Measurements from ENCODE around the gene MRPL44.

MRPL44 gene

DNA sequence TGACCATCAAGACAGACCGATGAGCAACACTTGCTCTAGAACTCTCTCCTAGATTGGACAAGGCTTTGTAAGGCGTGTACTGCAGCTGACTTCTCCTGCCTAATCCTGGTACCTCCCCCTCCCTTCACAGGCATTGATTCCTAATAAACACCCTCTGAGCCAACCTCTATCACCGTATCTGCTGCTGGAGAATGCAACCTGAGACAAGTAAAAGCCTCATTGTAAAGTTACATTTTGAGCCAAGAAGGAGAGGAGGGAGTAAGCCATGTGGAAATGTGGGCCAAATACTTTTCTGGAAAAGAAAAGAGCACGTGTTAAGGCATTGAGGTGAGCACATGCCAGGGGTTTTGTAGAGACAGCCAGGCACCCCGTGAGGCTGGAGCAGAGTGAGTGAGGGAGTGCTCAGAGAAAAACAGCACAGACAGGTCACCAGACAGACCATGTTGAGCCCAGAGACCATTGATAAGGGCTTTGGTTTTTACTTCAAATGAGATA, 9.5 kb upstream of the MRPL44 start:
- peak; percentile 31 for DNase-seq (ENCODE audit: low spot score)
- WGBS, 2 donors (ENCODE audit: extremely low coverage in 2 of 2, insufficient read length in 2 of 2, insufficient replicate concordance in 1 of 2): no CpG with 5 or more reads among the region's 5 CpGs
- H2AK5ac ChIP-seq (ENCODE audit: low read depth, low read length): no peak overlapping the region

DNA sequence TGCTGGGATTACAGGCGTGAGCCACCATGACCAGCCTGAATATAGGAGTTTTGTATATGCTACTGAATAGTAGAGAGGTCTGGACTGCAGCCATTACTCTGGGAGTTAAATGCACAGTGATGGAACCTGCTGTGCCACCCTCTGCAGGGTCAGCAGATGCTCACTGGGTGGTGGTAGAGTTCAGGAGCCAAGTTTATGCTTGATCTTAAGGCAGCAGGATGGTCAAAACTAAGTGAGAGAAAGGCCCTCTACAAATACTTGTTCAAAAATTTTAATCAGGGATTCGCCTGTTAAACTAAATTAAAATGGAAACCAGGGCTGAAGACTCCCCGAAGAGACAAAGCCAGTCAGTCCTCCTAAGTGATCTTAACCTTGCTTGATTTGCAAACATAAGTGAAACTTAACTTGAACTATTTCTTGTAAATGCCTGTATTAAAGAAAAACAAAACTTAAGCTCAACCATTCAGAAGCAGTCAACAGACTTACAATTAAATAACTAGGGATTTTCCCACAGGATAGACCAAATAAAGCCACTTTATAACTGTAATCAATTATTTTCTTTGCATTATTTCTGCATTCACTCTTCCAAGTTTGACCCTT, 7.9 kb upstream of the MRPL44 start:
- H3K27ac ChIP-seq (replicated peaks; ENCODE audit: low read length): no peak overlapping the region
- no peak overlapping the region for H3K9ac ChIP-seq (ENCODE audit: low read depth, low read length, poor library complexity)
- H3K4me1 ChIP-seq (ENCODE audit: control insufficient read depth in 2 of 2, insufficient read depth in 1 of 2, low read depth in 1 of 2, low read length in 2 of 2): peaks cover 9 to 16% of the 10 kb centered on the region in 2 donors
- H3K27me3 ChIP-seq (ENCODE audit: control insufficient read depth in 3 of 3, insufficient read depth in 3 of 3, low read depth in 1 of 3, low read length in 3 of 3): no peaks in the 10 kb centered on the region
- H3K9me3 ChIP-seq (replicated peaks in 1 of 2; ENCODE audit: control insufficient read depth in 2 of 2, insufficient read depth in 1 of 2, low read depth in 1 of 2, low read length in 2 of 2): no peaks in the 10 kb centered on the region
- H3K4me2 ChIP-seq (ENCODE audit: insufficient read depth, low read length, poor library complexity, severe bottlenecking): no peak overlapping the region
- no peak overlapping the region for H2BK15ac ChIP-seq (ENCODE audit: low read length)
- no peak overlapping the region for H2AFZ ChIP-seq (ENCODE audit: low read length)
- H4K8ac ChIP-seq (ENCODE audit: low read depth, low read length): no peak overlapping the region
- H4K91ac ChIP-seq (ENCODE audit: low read depth, low read length, poor library complexity): no peak overlapping the region
- peak overlapping the region; percentile 53 for H2BK12ac ChIP-seq (ENCODE audit: low read length)
- WGBS, 2 donors (ENCODE audit: extremely low coverage in 2 of 2, insufficient read length in 2 of 2, insufficient replicate concordance in 1 of 2): no CpG with 5 or more reads among the region's 3 CpGs
- no peak overlapping the region for H3K18ac ChIP-seq (ENCODE audit: low read length)
- H3K79me1 ChIP-seq (ENCODE audit: low read depth, low read length): peaks cover 7% of the 10 kb centered on the region
- H2AK5ac ChIP-seq (ENCODE audit: low read depth, low read length): no peak overlapping the region
- no peak for DNase-seq (ENCODE audit: low spot score)
- no peak overlapping the region for H3K4me3 ChIP-seq (ENCODE audit: low read length in 2 of 2)
- no peak overlapping the region for H2BK120ac ChIP-seq (ENCODE audit: low read depth, low read length)
- H3K36me3 ChIP-seq (replicated peaks in 1 of 2; ENCODE audit: control insufficient read depth in 2 of 2, insufficient read depth in 2 of 2, low read length in 2 of 2): no peaks in the 10 kb centered on the region
- H3K23ac ChIP-seq (ENCODE audit: low read depth, low read length, poor library complexity): no peak overlapping the region
- H2BK5ac ChIP-seq (ENCODE audit: low read length): no peak overlapping the region
- no peak overlapping the region for H3K14ac ChIP-seq (ENCODE audit: low read length)
- H3K4ac ChIP-seq (ENCODE audit: low read length): no peak overlapping the region

More for the DNA sequence above, 9.5 kb upstream of the MRPL44 start:
- no peak overlapping the region for H3K4ac ChIP-seq (ENCODE audit: low read length)
- no peak overlapping the region for H3K9ac ChIP-seq (ENCODE audit: low read depth, low read length, poor library complexity)
- peaks cover 7% of the 10 kb centered on the region for H3K79me1 ChIP-seq (ENCODE audit: low read depth, low read length)
- H2BK120ac ChIP-seq (ENCODE audit: low read depth, low read length): no peak overlapping the region
- H2AFZ ChIP-seq (ENCODE audit: low read length): peak overlapping the region; percentile 60
- no peak overlapping the region for H3K4me3 ChIP-seq (ENCODE audit: low read length in 2 of 2)
- H4K8ac ChIP-seq (ENCODE audit: low read depth, low read length): no peak overlapping the region
- H3K4me2 ChIP-seq (ENCODE audit: insufficient read depth, low read length, poor library complexity, severe bottlenecking): no peak overlapping the region
- H2BK5ac ChIP-seq (ENCODE audit: low read length): no peak overlapping the region
- peaks cover 16 to 17% of the 10 kb centered on the region in 2 donors for H3K4me1 ChIP-seq (ENCODE audit: control insufficient read depth in 2 of 2, insufficient read depth in 1 of 2, low read depth in 1 of 2, low read length in 2 of 2)
- peak overlapping the region; percentile 55 for H3K27ac ChIP-seq (replicated peaks; ENCODE audit: low read length)
- H2BK15ac ChIP-seq (ENCODE audit: low read length): no peak overlapping the region
- no peak overlapping the region for H4K91ac ChIP-seq (ENCODE audit: low read depth, low read length, poor library complexity)
- H3K14ac ChIP-seq (ENCODE audit: low read length): no peak overlapping the region
- no peak overlapping the region for H3K18ac ChIP-seq (ENCODE audit: low read length)
- no peaks in the 10 kb centered on the region for H3K27me3 ChIP-seq (ENCODE audit: control insufficient read depth in 3 of 3, insufficient read depth in 3 of 3, low read depth in 1 of 3, low read length in 3 of 3)
- no peak overlapping the region for H3K23ac ChIP-seq (ENCODE audit: low read depth, low read length, poor library complexity)
- no peaks in the 10 kb centered on the region for H3K9me3 ChIP-seq (replicated peaks in 1 of 2; ENCODE audit: control insufficient read depth in 2 of 2, insufficient read depth in 1 of 2, low read depth in 1 of 2, low read length in 2 of 2)
- no peak overlapping the region for H2BK12ac ChIP-seq (ENCODE audit: low read length)
- H3K36me3 ChIP-seq (replicated peaks in 1 of 2; ENCODE audit: control insufficient read depth in 2 of 2, insufficient read depth in 2 of 2, low read length in 2 of 2): no peaks in the 10 kb centered on the region

DNA sequence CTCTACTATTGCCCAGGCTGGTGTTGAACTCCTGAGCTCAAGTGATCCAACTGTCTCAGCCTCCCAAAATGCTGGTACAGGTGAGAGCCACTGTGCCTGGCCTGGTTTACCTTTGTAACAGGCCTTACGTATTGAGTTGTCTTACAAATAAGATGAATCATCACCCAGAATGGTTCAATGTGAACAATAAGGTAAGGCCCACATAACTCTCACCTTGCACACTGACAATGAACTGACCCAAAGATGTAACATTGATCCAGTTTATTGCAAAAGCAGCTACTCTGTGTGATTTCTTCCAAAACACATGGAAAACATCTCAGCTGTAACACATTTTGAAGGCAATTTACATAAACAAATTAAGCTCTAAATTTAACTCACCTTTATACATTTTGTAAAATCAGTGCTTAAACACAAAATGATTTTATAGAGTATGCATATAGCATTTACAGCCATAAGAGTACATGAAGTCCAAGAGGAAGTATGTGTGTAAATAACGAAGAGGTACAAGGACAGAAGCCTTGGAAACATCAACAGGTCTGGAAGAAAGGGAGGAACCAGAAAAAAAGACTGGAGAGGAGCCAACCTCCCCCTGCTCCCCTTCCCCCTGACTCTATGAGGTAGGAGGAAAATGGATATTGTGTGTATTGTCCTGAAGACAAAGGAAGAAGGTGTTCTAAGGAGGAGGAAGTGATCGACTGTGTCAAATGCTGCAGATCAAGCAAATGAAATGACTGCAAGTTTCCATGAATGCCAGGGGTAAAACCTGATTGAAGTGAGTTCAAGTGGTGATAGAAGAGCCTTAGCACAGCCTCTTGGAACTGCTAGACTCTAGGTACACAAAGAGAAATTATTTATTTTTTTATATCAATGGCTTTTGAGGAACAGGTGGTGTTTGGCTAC, 6.6 kb upstream of the MRPL44 start:
- no peak overlapping the region for H3K4me3 ChIP-seq (ENCODE audit: low read length in 2 of 2)
- no peaks in the 10 kb centered on the region for H3K27me3 ChIP-seq (ENCODE audit: control insufficient read depth in 3 of 3, insufficient read depth in 3 of 3, low read depth in 1 of 3, low read length in 3 of 3)
- no CpG with 5 or more reads among the region's 3 CpGs for WGBS, 2 donors (ENCODE audit: extremely low coverage in 2 of 2, insufficient read length in 2 of 2, insufficient replicate concordance in 1 of 2)
- H3K9ac ChIP-seq (ENCODE audit: low read depth, low read length, poor library complexity): no peak overlapping the region
- H3K4me1 ChIP-seq (ENCODE audit: control insufficient read depth in 2 of 2, insufficient read depth in 1 of 2, low read depth in 1 of 2, low read length in 2 of 2): peaks cover 9 to 17% of the 10 kb centered on the region in 2 donors
- H3K27ac ChIP-seq (replicated peaks; ENCODE audit: low read length): peak overlapping the region; percentile 2
- no peak overlapping the region for H3K14ac ChIP-seq (ENCODE audit: low read length)
- no peak overlapping the region for H3K4me2 ChIP-seq (ENCODE audit: insufficient read depth, low read length, poor library complexity, severe bottlenecking)
- H4K91ac ChIP-seq (ENCODE audit: low read depth, low read length, poor library complexity): no peak overlapping the region
- no peak for DNase-seq (ENCODE audit: low spot score)
- H3K4ac ChIP-seq (ENCODE audit: low read length): no peak overlapping the region
- H4K8ac ChIP-seq (ENCODE audit: low read depth, low read length): no peak overlapping the region
- no peaks in the 10 kb centered on the region for H3K36me3 ChIP-seq (replicated peaks in 1 of 2; ENCODE audit: control insufficient read depth in 2 of 2, insufficient read depth in 2 of 2, low read length in 2 of 2)
- H3K18ac ChIP-seq (ENCODE audit: low read length): no peak overlapping the region
- no peaks in the 10 kb centered on the region for H3K9me3 ChIP-seq (replicated peaks in 1 of 2; ENCODE audit: control insufficient read depth in 2 of 2, insufficient read depth in 1 of 2, low read depth in 1 of 2, low read length in 2 of 2)
- H2BK5ac ChIP-seq (ENCODE audit: low read length): no peak overlapping the region
- no peak overlapping the region for H2AK5ac ChIP-seq (ENCODE audit: low read depth, low read length)
- H2BK12ac ChIP-seq (ENCODE audit: low read length): no peak overlapping the region
- H3K23ac ChIP-seq (ENCODE audit: low read depth, low read length, poor library complexity): no peak overlapping the region
- H3K79me1 ChIP-seq (ENCODE audit: low read depth, low read length): no peaks in the 10 kb centered on the region
- H2BK15ac ChIP-seq (ENCODE audit: low read length): no peak overlapping the region
- peak overlapping the region; percentile 58 for H2AFZ ChIP-seq (ENCODE audit: low read length)
- H2BK120ac ChIP-seq (ENCODE audit: low read depth, low read length): no peak overlapping the region

Data from neuronal stem cell (in vitro differentiated cells).